Measurements from ENCODE around the gene RRP36. TPM values are rescaled to one million over a fixed set of nuclear protein-coding genes. Genes with fewer than 3 reads are reported as not detected.
A peak's percentile ranks its signal among the peaks of the same experiment; 100 is the strongest.

The RRP36 gene
- total and polyA plus RNA-seq, 9 of the 15 experiments (the other 6 are each of a cell fraction or from before 2014, with no cell fraction given) = 27.6 to 150 (median 114) TPM

- TF ChIP-seq MAZ (CRISPR knock-in tag; conservative IDR thresholded peaks at IDR 0.05 in 1 of 2, IDR thresholded peaks at IDR 0.05 in 1 of 2) (peak; percentile 37 to 38), ZNF444 (CRISPR knock-in tag; IDR thresholded peaks at IDR 0.05) (no peak), L3MBTL2 (IDR thresholded peaks at IDR 0.05) (peak; percentile 91), ZBTB43 (CRISPR knock-in tag; IDR thresholded peaks at IDR 0.05) (no peak), ZZZ3 (IDR thresholded peaks at IDR 0.05) (no peak), NONO (IDR thresholded peaks at IDR 0.05; ENCODE audit: low read depth in 2 of 2, low read length in 1 of 2) (peak in 1 of 2 experiments; percentile 70; a peak in 1 of 4 replicates), SETDB1 (IDR thresholded peaks at IDR 0.05; ENCODE audit: low read length) (no peak), RUNX1 (IDR thresholded peaks at IDR 0.05; ENCODE audit: low read depth) (no peak; the same call in 1 of the 2 replicates), KHSRP (IDR thresholded peaks at IDR 0.05) (no peak), SIRT6 (IDR thresholded peaks at IDR 0.05; ENCODE audit: low read depth, low read length) (no peak), DEAF1 (CRISPR knock-in tag; IDR thresholded peaks at IDR 0.05) (0 out of 2 replicates have a peak, but pooled peaks have one; percentile 9), ZNF512 (tag; IDR thresholded peaks at IDR 0.05) (no peak), SNRNP70 (optimal IDR thresholded peaks at IDR 0.05; ENCODE audit: low read depth, low read length) (no peak), SAP30 (IDR thresholded peaks at IDR 0.05; ENCODE audit: borderline replicate concordance, insufficient read depth, low read depth, low read length, poor library complexity, severe bottlenecking) (peak; percentile 82), AFF1 (IDR thresholded peaks at IDR 0.05; ENCODE audit: low read depth in 1 of 2, partially characterized antibody in 2 of 2) (peak in 1 of 2 experiments; percentile 70), ZNF780A (CRISPR knock-in tag; IDR thresholded peaks at IDR 0.05) (0 out of 2 replicates have a peak, but pooled peaks have one; percentile 18)
These were observed at the start of gene RRP36 (continued) for GRCh38 chr6:43021270-43022047.

All from K562 (cell line).